ENCODE results near the gene DSCAM.

DSCAM gene

GRCh38 chr21:40662889-40663288 is 184.1 kb downstream of the DSCAM start:
- H3K4me3 ChIP-seq (ENCODE audit: low read length), result no peak overlapping the region
- H3K27me3 ChIP-seq (ENCODE audit: insufficient read depth, low read length), result no peaks in the 10 kb centered on the region
- H3K9ac ChIP-seq (ENCODE audit: low read depth, low read length), result no peak overlapping the region
- H3K27ac ChIP-seq (ENCODE audit: low read depth, low read length), result no peak overlapping the region
- no peaks in the 10 kb centered on the region for H3K36me3 ChIP-seq (ENCODE audit: insufficient read depth, low read length)
- H3K4me1 ChIP-seq (ENCODE audit: insufficient read depth, low read length), result 0 out of 2 replicates have a peak, but pooled peaks cover 7% of the 10 kb centered on the region
- no peaks in the 10 kb centered on the region for H3K9me3 ChIP-seq (ENCODE audit: insufficient read depth, low read depth, low read length)
- 98% methylated on average over 2 of the region's 2 CpGs for WGBS

- 98% methylated on average over 2 of the region's 3 CpGs for WGBS
- H3K9me3 ChIP-seq (ENCODE audit: insufficient read depth, low read depth, low read length), result no peaks in the 10 kb centered on the region
Measured at GRCh38 chr21:40660461-40660860, 186.5 kb downstream of the DSCAM start.

GRCh38 chr21:40658311-40658710 is 188.6 kb downstream of the DSCAM start:
- H3K4me1 ChIP-seq (ENCODE audit: insufficient read depth, low read length), result 0 out of 2 replicates have a peak, but pooled peaks cover 7% of the 10 kb centered on the region
- 99% methylated on average over 3 of the region's 3 CpGs for WGBS
- H3K4me3 ChIP-seq (ENCODE audit: low read length), result no peak overlapping the region
- no peaks in the 10 kb centered on the region for H3K9me3 ChIP-seq (ENCODE audit: insufficient read depth, low read depth, low read length)
- no peaks in the 10 kb centered on the region for H3K27me3 ChIP-seq (ENCODE audit: insufficient read depth, low read length)
- H3K36me3 ChIP-seq (ENCODE audit: insufficient read depth, low read length), result no peaks in the 10 kb centered on the region
- no peak overlapping the region for H3K27ac ChIP-seq (ENCODE audit: low read depth, low read length)
- no peak overlapping the region for H3K9ac ChIP-seq (ENCODE audit: low read depth, low read length)

More at GRCh38 chr21:40660461-40660860, 186.5 kb downstream of the DSCAM start:
- Histone ChIP-seq H3K4me3 (ENCODE audit: low read length) (no peak overlapping the region), H3K4me1 (ENCODE audit: insufficient read depth, low read length) (0 out of 2 replicates have a peak, but pooled peaks cover 7% of the 10 kb centered on the region), H3K9ac (ENCODE audit: low read depth, low read length) (no peak overlapping the region), H3K36me3 (ENCODE audit: insufficient read depth, low read length) (no peaks in the 10 kb centered on the region), H3K27me3 (ENCODE audit: insufficient read depth, low read length) (no peaks in the 10 kb centered on the region), H3K27ac (ENCODE audit: low read depth, low read length) (no peak overlapping the region)

GRCh38 chr21:40652436-40652835 is 194.5 kb downstream of the DSCAM start:
- H3K9ac ChIP-seq (ENCODE audit: low read depth, low read length), result no peak overlapping the region
- no peak overlapping the region for H3K27ac ChIP-seq (ENCODE audit: low read depth, low read length)
- H3K36me3 ChIP-seq (ENCODE audit: insufficient read depth, low read length), result no peaks in the 10 kb centered on the region
- WGBS, result 85% methylated on average over 2 of the region's 2 CpGs
- no peaks in the 10 kb centered on the region for H3K4me1 ChIP-seq (ENCODE audit: insufficient read depth, low read length)
- H3K27me3 ChIP-seq (ENCODE audit: insufficient read depth, low read length), result no peaks in the 10 kb centered on the region
- H3K4me3 ChIP-seq (ENCODE audit: low read length), result no peak overlapping the region
- H3K9me3 ChIP-seq (ENCODE audit: insufficient read depth, low read depth, low read length), result peaks cover 9% of the 10 kb centered on the region

- H3K9ac ChIP-seq (ENCODE audit: low read depth, low read length), result no peak overlapping the region
- no peaks in the 10 kb centered on the region for H3K27me3 ChIP-seq (ENCODE audit: insufficient read depth, low read length)
- no peaks in the 10 kb centered on the region for H3K4me1 ChIP-seq (ENCODE audit: insufficient read depth, low read length)
- WGBS, result 88% methylated on average over 2 of the region's 2 CpGs
- peaks cover 12% of the 10 kb centered on the region for H3K9me3 ChIP-seq (ENCODE audit: insufficient read depth, low read depth, low read length)
- no peak overlapping the region for H3K4me3 ChIP-seq (ENCODE audit: low read length)
- no peaks in the 10 kb centered on the region for H3K36me3 ChIP-seq (ENCODE audit: insufficient read depth, low read length)
- H3K27ac ChIP-seq (ENCODE audit: low read depth, low read length), result no peak overlapping the region
Measured at GRCh38 chr21:40647706-40648105, 199.3 kb downstream of the DSCAM start.

GRCh38 chr21:40646651-40647050 is 200.3 kb downstream of the DSCAM start:
- H3K36me3 ChIP-seq (ENCODE audit: insufficient read depth, low read length), result no peaks in the 10 kb centered on the region

GRCh38 chr21:40641042-40641441 is 205.9 kb downstream of the DSCAM start:
- Histone ChIP-seq H3K4me1 (ENCODE audit: insufficient read depth, low read length) (no peaks in the 10 kb centered on the region), H3K27me3 (ENCODE audit: insufficient read depth, low read length) (no peaks in the 10 kb centered on the region), H3K4me3 (ENCODE audit: low read length) (no peak overlapping the region), H3K36me3 (ENCODE audit: insufficient read depth, low read length) (no peaks in the 10 kb centered on the region), H3K27ac (ENCODE audit: low read depth, low read length) (no peak overlapping the region), H3K9ac (ENCODE audit: low read depth, low read length) (no peak overlapping the region), H3K9me3 (ENCODE audit: insufficient read depth, low read depth, low read length) (peaks cover 3% of the 10 kb centered on the region; the same call in 1 of the 2 replicates)
- 95% methylated on average over 7 of the region's 7 CpGs for whole genome bisulfite sequencing

More at GRCh38 chr21:40646651-40647050, 200.3 kb downstream of the DSCAM start:
- Histone ChIP-seq H3K9me3 (ENCODE audit: insufficient read depth, low read depth, low read length) (peaks cover 12% of the 10 kb centered on the region), H3K9ac (ENCODE audit: low read depth, low read length) (no peak overlapping the region), H3K27me3 (ENCODE audit: insufficient read depth, low read length) (no peaks in the 10 kb centered on the region), H3K4me3 (ENCODE audit: low read length) (no peak overlapping the region), H3K4me1 (ENCODE audit: insufficient read depth, low read length) (no peaks in the 10 kb centered on the region), H3K27ac (ENCODE audit: low read depth, low read length) (no peak overlapping the region)
- WGBS, result 94% methylated on average over 3 of the region's 3 CpGs

- 93% methylated on average over 9 of the region's 9 CpGs for WGBS
- Histone ChIP-seq H3K4me3 (ENCODE audit: low read length) (no peak overlapping the region), H3K27ac (ENCODE audit: low read depth, low read length) (no peak overlapping the region), H3K27me3 (ENCODE audit: insufficient read depth, low read length) (no peaks in the 10 kb centered on the region), H3K9ac (ENCODE audit: low read depth, low read length) (no peak overlapping the region), H3K4me1 (ENCODE audit: insufficient read depth, low read length) (no peaks in the 10 kb centered on the region), H3K36me3 (ENCODE audit: insufficient read depth, low read length) (no peaks in the 10 kb centered on the region), H3K9me3 (ENCODE audit: insufficient read depth, low read depth, low read length) (peaks cover 3% of the 10 kb centered on the region; the same call in 1 of the 2 replicates)
Measured at GRCh38 chr21:40640266-40640789, 206.6 kb downstream of the DSCAM start.

- H3K9me3 ChIP-seq (ENCODE audit: insufficient read depth, low read depth, low read length), result peaks cover 3% of the 10 kb centered on the region; the same call in 1 of the 2 replicates
- WGBS, result 97% methylated on average over 6 of the region's 6 CpGs
- H3K4me1 ChIP-seq (ENCODE audit: insufficient read depth, low read length), result no peaks in the 10 kb centered on the region
- H3K9ac ChIP-seq (ENCODE audit: low read depth, low read length), result no peak overlapping the region
- no peak overlapping the region for H3K27ac ChIP-seq (ENCODE audit: low read depth, low read length)
- no peaks in the 10 kb centered on the region for H3K27me3 ChIP-seq (ENCODE audit: insufficient read depth, low read length)
- no peak overlapping the region for H3K4me3 ChIP-seq (ENCODE audit: low read length)
- no peaks in the 10 kb centered on the region for H3K36me3 ChIP-seq (ENCODE audit: insufficient read depth, low read length)
Measured at GRCh38 chr21:40639616-40640194, 207.3 kb downstream of the DSCAM start.

GRCh38 chr21:40638466-40639251 is 208.3 kb downstream of the DSCAM start:
- Histone ChIP-seq H3K27me3 (ENCODE audit: insufficient read depth, low read length) (no peaks in the 10 kb centered on the region), H3K9me3 (ENCODE audit: insufficient read depth, low read depth, low read length) (no peaks in the 10 kb centered on the region), H3K4me3 (ENCODE audit: low read length) (no peak overlapping the region), H3K36me3 (ENCODE audit: insufficient read depth, low read length) (no peaks in the 10 kb centered on the region), H3K4me1 (ENCODE audit: insufficient read depth, low read length) (no peaks in the 10 kb centered on the region), H3K9ac (ENCODE audit: low read depth, low read length) (no peak overlapping the region), H3K27ac (ENCODE audit: low read depth, low read length) (no peak overlapping the region)
- WGBS, result 96% methylated on average over 16 of the region's 17 CpGs

- H3K9me3 ChIP-seq (ENCODE audit: insufficient read depth, low read depth, low read length), result no peaks in the 10 kb centered on the region
- H3K9ac ChIP-seq (ENCODE audit: low read depth, low read length), result no peak overlapping the region
- no peaks in the 10 kb centered on the region for H3K36me3 ChIP-seq (ENCODE audit: insufficient read depth, low read length)
- H3K4me1 ChIP-seq (ENCODE audit: insufficient read depth, low read length), result no peaks in the 10 kb centered on the region
- no peaks in the 10 kb centered on the region for H3K27me3 ChIP-seq (ENCODE audit: insufficient read depth, low read length)
- WGBS, result 87% methylated on average over 8 of the region's 9 CpGs
- no peak overlapping the region for H3K4me3 ChIP-seq (ENCODE audit: low read length)
- no peak overlapping the region for H3K27ac ChIP-seq (ENCODE audit: low read depth, low read length)
Measured at GRCh38 chr21:40636026-40636425, 210.9 kb downstream of the DSCAM start.

Measured in HUES64 (cell line).